C4-2B (cell line): ENCODE measurements around the gene NT5DC4.

Experiments used
- CTCF ChIP-seq: fragments of 450-650 bp; conservative IDR thresholded peaks from 2 replicates; pipeline ENCODE4 v1.5.1; 2017; ENCODE audit warnings: mild to moderate bottlenecking
- ZFX ChIP-seq: fragments of 450-650 bp; IDR thresholded peaks from 2 replicates; pipeline ENCODE4 v1.6.1; 2017

- TF ChIP-seq CTCF (no peak), ZFX (no peak)
These were observed 46.6 kb upstream of the NT5DC4 start for GRCh38 chr2:112674229-112674628.
